PC-9 (cell line): ENCODE results near the gene SORCS2. TPM values are rescaled to one million over a fixed set of nuclear protein-coding genes. Genes with fewer than 3 reads are reported as not detected.

ENCODE experiments used
- BruUV-seq: library from RNA; stranded (reverse); fragments of 400-500 nt; replicated peaks from 2 replicates; lab custom pipeline; 2021; lab: Mats Ljungman, UMichigan
- CTCF ChIA-PET: fragments of 300-600 bp; sonication (Branson Sonifier 250); formaldehyde crosslinking; loops from one replicate; lab custom pipeline; 2022; ENCODE audit warnings: antibody characterized with exemption; lab: Charles Lee
- POLR2A ChIA-PET: fragments of 300-600 bp; sonication (Branson Sonifier 250); formaldehyde crosslinking; loops from one replicate; lab custom pipeline; 2022; ENCODE audit warnings: antibody characterized with exemption; ENCODE audit not compliant: unreplicated experiment; lab: Charles Lee
- DNase-seq, 2 experiments: peaks; one replicate each; pipeline versions ENCODE4 v3.0.0 to v3.0.0-alpha.2; 2015 to 2022; ENCODE audit warnings: mixed read lengths in 1 of 2
- H2AFZ ChIP-seq: fragments of 200-600 bp; sonication (generic); 2 replicates; pipeline ENCODE4 v1.8.1; 2017; ENCODE audit warnings: antibody characterized with exemption
- H3F3A ChIP-seq: fragments of 200-600 bp; sonication (generic); 2 replicates; pipeline ENCODE4 v1.8.1; 2017; ENCODE audit warnings: antibody characterized with exemption, mild to moderate bottlenecking, low read depth; ENCODE audit not compliant: insufficient read depth
- H3K27ac ChIP-seq: fragments of 200-600 bp; sonication (generic); 2 replicates; pipeline ENCODE4 v1.6.1; 2016; ENCODE audit warnings: mixed run types
- H3K27me3 ChIP-seq: fragments of 200-600 bp; sonication (generic); 2 replicates; pipeline ENCODE4 v1.6.1; 2016; ENCODE audit warnings: low read depth, mixed run types; ENCODE audit not compliant: insufficient read depth
- H3K36me3 ChIP-seq: fragments of 200-600 bp; sonication (generic); 2 replicates; pipeline ENCODE4 v1.6.1; 2016; ENCODE audit warnings: low read depth, mixed run types
- H3K4me1 ChIP-seq: fragments of 200-600 bp; sonication (generic); replicated peaks from 2 replicates; pipeline ENCODE4 v1.6.1; 2016; ENCODE audit warnings: mixed run types; ENCODE audit not compliant: insufficient read depth
- H3K4me2 ChIP-seq: fragments of 200-600 bp; sonication (generic); 2 replicates; pipeline ENCODE4 v1.6.1; 2017; ENCODE audit warnings: mixed run types
- H3K4me3 ChIP-seq: fragments of 200-600 bp; sonication (generic); 2 replicates; pipeline ENCODE4 v1.6.1; 2016; ENCODE audit warnings: mixed run types
- H3K79me2 ChIP-seq: fragments of 200-600 bp; sonication (generic); 2 replicates; pipeline ENCODE4 v1.6.1; 2017; ENCODE audit warnings: low read depth, mixed run types
- H3K9me2 ChIP-seq: fragments of 200-600 bp; sonication (generic); 2 replicates; pipeline ENCODE4 v1.8.1; 2017; ENCODE audit warnings: mild to moderate bottlenecking; ENCODE audit not compliant: insufficient read depth
- H3K9me3 ChIP-seq: fragments of 200-600 bp; sonication (generic); 2 replicates; pipeline ENCODE4 v1.8.1; 2016; ENCODE audit warnings: low read depth; ENCODE audit not compliant: insufficient read depth
- H4K20me1 ChIP-seq: fragments of 200-600 bp; sonication (generic); 2 replicates; pipeline ENCODE4 v1.8.1; 2017; ENCODE audit not compliant: insufficient read depth
- CTCF ChIP-seq: fragments of 200-600 bp; sonication (generic); conservative IDR thresholded peaks from 2 replicates; pipeline ENCODE4 v1.6.1; 2017; ENCODE audit warnings: mixed run types, antibody characterized with exemption, mild to moderate bottlenecking, moderate library complexity
- EZH2 ChIP-seq: fragments of 200-600 bp; sonication (generic); IDR thresholded peaks from 2 replicates; pipeline ENCODE4 v1.8.0; 2017; ENCODE audit warnings: antibody characterized with exemption, low read depth
- intact Hi-C: fragments of 100-400 bp; cut with micrococcal nuclease; formaldehyde crosslinking; loops from one replicate; pipeline ENCODE4 v1.10.0; 2022; ENCODE audit not compliant: unreplicated experiment
- total RNA-seq: library from RNA; stranded (reverse); gene quantifications from 2 replicates; pipeline ENCODE4 v1.2.3, GENCODE V29; 2021

The SORCS2 gene
- total RNA-seq, 1 experiment from 2014 or later = 25.8 TPM

- H3K79me2 ChIP-seq = no peaks in the 10 kb centered on the region
- no peak overlapping the region for H3K4me2 ChIP-seq
- no peak for TF ChIP-seq EZH2
- no peak for TF ChIP-seq CTCF
- DNase-seq = no peak
- no peaks in the 10 kb centered on the region for H3K9me2 ChIP-seq
- ChIA-PET POLR2A (no interaction called here), CTCF (interaction anchor here (0.7 kb wide), 1 partner anchor 28 kb away, joined by 7 read pairs; no protein-coding TSS in a partner anchor)
- no peaks in the 10 kb centered on the region for H3K36me3 ChIP-seq
- H4K20me1 ChIP-seq = no peaks in the 10 kb centered on the region
- no peaks in the 10 kb centered on the region for H3K4me1 ChIP-seq
- intact Hi-C loops = no loop called here
- no TSS peak for BruUV-seq
- H3K4me3 ChIP-seq = no peak overlapping the region
- no peaks in the 10 kb centered on the region for H3K27me3 ChIP-seq
- no peak overlapping the region for H3K27ac ChIP-seq
- H2AFZ ChIP-seq = no peak overlapping the region
- no peaks in the 10 kb centered on the region for H3K9me3 ChIP-seq
- H3F3A ChIP-seq = no peaks in the 10 kb centered on the region
Observed at GRCh38 chr4:7628432-7628831, 436.1 kb downstream of the SORCS2 start.

DNA sequence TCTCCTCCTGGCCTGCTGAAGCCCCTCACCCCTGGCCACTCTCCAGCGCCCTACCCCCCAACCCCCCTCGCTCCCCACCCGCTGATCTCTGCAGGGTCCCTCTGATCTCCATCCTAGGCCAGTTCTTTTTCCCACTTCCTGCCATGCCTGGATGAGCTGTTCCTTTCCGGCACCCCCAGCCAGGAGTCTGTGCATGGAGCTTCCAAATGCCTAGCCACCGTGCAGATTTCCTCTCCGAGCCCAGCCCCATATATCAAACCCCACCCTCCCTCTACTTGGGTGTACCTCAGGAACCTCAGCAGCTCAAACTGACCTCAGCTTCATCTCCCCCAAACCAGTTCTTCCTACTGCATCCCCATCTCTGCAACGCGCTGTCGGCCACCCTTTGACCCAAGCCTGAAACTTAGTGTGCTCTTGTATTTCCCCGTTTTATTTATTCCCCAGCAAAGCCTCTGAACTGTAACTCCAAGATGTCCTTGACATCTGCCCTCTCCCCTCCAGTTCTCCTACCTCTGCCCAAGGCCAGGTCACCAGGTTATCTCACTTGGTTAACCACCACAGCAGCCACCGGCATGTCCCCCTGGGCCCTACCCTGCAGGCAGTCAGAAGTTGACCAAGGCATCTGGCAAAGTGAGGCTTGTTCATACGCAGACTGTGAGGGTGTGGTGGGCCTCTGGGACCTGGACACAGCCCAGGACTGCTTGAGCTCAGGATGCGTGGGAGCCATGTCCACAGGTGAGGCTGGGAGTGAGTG is 437.3 kb downstream of the SORCS2 start:
- Histone ChIP-seq H3K4me3 (no peak overlapping the region), H3K9me3 (no peaks in the 10 kb centered on the region), H4K20me1 (no peaks in the 10 kb centered on the region), H3K27ac (no peak overlapping the region), H3F3A (no peaks in the 10 kb centered on the region), H3K4me2 (no peak overlapping the region), H3K4me1 (no peaks in the 10 kb centered on the region), H3K27me3 (no peaks in the 10 kb centered on the region), H3K79me2 (no peaks in the 10 kb centered on the region), H2AFZ (no peak overlapping the region), H3K36me3 (no peaks in the 10 kb centered on the region), H3K9me2 (no peaks in the 10 kb centered on the region)
- TF ChIP-seq EZH2 = no peak
- TF ChIP-seq CTCF = no peak
- no TSS peak for BruUV-seq
- intact Hi-C loops = no loop called here
- ChIA-PET POLR2A (no interaction called here), CTCF (no interaction called here)
- DNase-seq = no peak

DNA sequence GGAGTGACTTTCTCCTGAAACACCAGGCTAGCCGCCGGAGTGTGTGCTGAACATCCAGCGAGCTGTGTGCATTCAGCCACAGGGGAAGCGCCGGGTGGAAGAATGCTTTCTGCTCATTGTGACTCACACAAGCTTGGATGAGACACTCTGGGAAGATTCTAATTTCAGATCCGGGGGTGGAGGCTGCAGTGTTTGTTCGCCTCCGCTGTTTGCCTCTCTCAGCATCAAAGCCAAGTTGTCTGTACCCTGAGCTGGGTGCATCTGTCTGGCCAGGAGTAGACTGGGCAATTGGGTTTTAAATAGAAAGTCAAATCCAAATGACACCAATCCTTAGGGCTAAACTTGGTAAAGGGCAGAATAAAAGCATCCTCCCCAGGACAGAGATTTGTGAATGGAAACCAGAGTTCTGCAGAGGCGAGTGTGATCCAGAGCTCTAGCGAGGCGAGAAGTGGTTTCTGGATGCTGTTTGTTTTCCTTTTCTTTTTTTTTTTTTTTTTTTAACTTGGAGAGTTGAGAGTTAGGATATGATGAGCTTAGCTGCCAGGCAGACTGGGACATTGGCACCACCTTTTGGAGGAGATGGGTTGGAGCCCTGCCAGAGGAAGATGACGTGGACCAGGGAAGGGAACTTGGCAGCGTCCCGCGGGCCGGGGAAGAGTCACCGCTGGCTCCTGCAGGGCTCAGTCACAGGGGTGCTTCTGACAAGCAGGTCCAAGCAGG is 438.4 kb downstream of the SORCS2 start:
- Histone ChIP-seq H3K27me3 (no peaks in the 10 kb centered on the region), H3K36me3 (no peaks in the 10 kb centered on the region), H4K20me1 (no peaks in the 10 kb centered on the region), H3F3A (no peaks in the 10 kb centered on the region), H3K4me1 (no peaks in the 10 kb centered on the region), H3K9me3 (no peaks in the 10 kb centered on the region), H3K9me2 (no peaks in the 10 kb centered on the region), H3K79me2 (no peaks in the 10 kb centered on the region), H3K27ac (no peak overlapping the region), H3K4me2 (no peak overlapping the region), H2AFZ (no peak overlapping the region), H3K4me3 (no peak overlapping the region)
- intact Hi-C loops = no loop called here
- ChIA-PET POLR2A (no interaction called here), CTCF (interaction anchor here (0.7 kb wide), 1 partner anchor 37 kb away, joined by 3 read pairs; no protein-coding TSS in a partner anchor)
- TF ChIP-seq CTCF (no peak), EZH2 (no peak)
- no TSS peak for BruUV-seq
- peak in 1 of 2 experiments; percentile 29 for DNase-seq
